Fibroblast of lung (primary cell): Measurements from ENCODE around the gene PPP1R7. TPM values are rescaled to one million over a fixed set of nuclear protein-coding genes. Genes with fewer than 3 reads are reported as not detected.

Source experiments
- DNase-seq, 2 donors: peaks; one replicate each; pipeline versions ENCODE4 v3.0.0 to v3.0.0-alpha.2; 2010; ENCODE audit warnings: low read depth in 2 of 2
- H2AFZ ChIP-seq: 2 replicates; pipeline ENCODE4 v1.5.1; 2012; ENCODE audit warnings: low read length, control low read depth, inconsistent platforms
- H3K27ac ChIP-seq: 2 replicates; pipeline ENCODE4 v1.5.1; 2011; ENCODE audit warnings: low read length, control low read depth; ENCODE audit not compliant: insufficient read depth
- H3K27me3 ChIP-seq: 2 replicates; pipeline ENCODE4 v1.5.1; 2011; ENCODE audit warnings: mild to moderate bottlenecking, low read length; ENCODE audit not compliant: control insufficient read depth, insufficient read depth
- H3K36me3 ChIP-seq: 2 replicates; pipeline ENCODE4 v1.5.1; 2011; ENCODE audit warnings: low read length; ENCODE audit not compliant: control insufficient read depth, insufficient read depth
- H3K4me1 ChIP-seq: 2 replicates; pipeline ENCODE4 v1.5.1; 2011; ENCODE audit warnings: low read length; ENCODE audit not compliant: control insufficient read depth, insufficient read depth; ENCODE audit errors: extremely low read depth
- H3K4me2 ChIP-seq: 2 replicates; pipeline ENCODE4 v1.5.1; 2011; ENCODE audit warnings: low read length, control low read depth; ENCODE audit not compliant: insufficient read depth; ENCODE audit errors: extremely low read depth
- H3K4me3 ChIP-seq, 4 experiments: fragments of 200-600 bp in 1 of 4; sonication (generic) in 1 of 4; replicated peaks in 1 of 4; 2 replicates each; pipeline ENCODE4 v1.5.1; 2011 to 2016; ENCODE audit warnings: low read length in 4 of 4, low read depth in 3 of 4, mild to moderate bottlenecking in 3 of 4, control low read depth in 2 of 4, inconsistent platforms in 1 of 4, mixed read lengths in 1 of 4; ENCODE audit not compliant: insufficient read depth in 1 of 4; ENCODE audit errors: control extremely low read depth in 1 of 4
- H3K79me2 ChIP-seq: 2 replicates; pipeline ENCODE4 v1.5.1; 2012; ENCODE audit warnings: mild to moderate bottlenecking, low read length, inconsistent platforms; ENCODE audit not compliant: control insufficient read depth, insufficient read depth
- H3K9ac ChIP-seq: 2 replicates; pipeline ENCODE4 v1.5.1; 2011; ENCODE audit warnings: mild to moderate bottlenecking, low read length, control low read depth; ENCODE audit not compliant: insufficient read depth
- H3K9me3 ChIP-seq: 2 replicates; pipeline ENCODE4 v1.5.1; 2012; ENCODE audit warnings: low read depth, low read length; ENCODE audit not compliant: control insufficient read depth, insufficient read depth
- H4K20me1 ChIP-seq: 2 replicates; pipeline ENCODE4 v1.5.1; 2011; ENCODE audit warnings: low read length; ENCODE audit not compliant: control insufficient read depth, insufficient read depth; ENCODE audit errors: extremely low read depth
- CTCF ChIP-seq, 2 donors: IDR thresholded peaks in 1 of 2; conservative IDR thresholded peaks in 1 of 2; 1 replicate in 1 of 2; 2 replicates in 1 of 2; pipeline ENCODE4 v1.5.1; 2011 to 2012; ENCODE audit warnings: low read length in 2 of 2, control low read depth in 1 of 2, inconsistent platforms in 1 of 2, low read depth in 1 of 2, mild to moderate bottlenecking in 1 of 2
- EZH2 ChIP-seq: IDR thresholded peaks from 2 replicates; pipeline ENCODE4 v1.5.1; 2012; ENCODE audit warnings: low read length, control low read depth, mild to moderate bottlenecking; ENCODE audit errors: missing control alignments
- polyA plus RNA-seq, 2 donors: library from polyadenylated mRNA; depleted of rRNA in 1 of 2; stranded (reverse) in 1 of 2; unstranded in 1 of 2; fragments of >200 nt; gene quantifications; 2 replicates each; pipeline ENCODE4 v1.2.1, GENCODE V29; 2011 to 2012; ENCODE audit warnings: missing spikeins in 1 of 2
- total RNA-seq: library from RNA; depleted of rRNA; stranded (reverse); fragments of >200 nt; gene quantifications from 2 replicates; pipeline ENCODE4 v1.2.1, GENCODE V29; 2014

Gene PPP1R7
- total and polyA plus RNA-seq, 2 donors (not counting 1 experiment from before 2014, with no cell fraction given): 70.7 to 141 TPM

GRCh38 chr2:241125626-241126025 lies 24.6 kb upstream of the PPP1R7 start:
- Histone ChIP-seq H3K9ac (no peak overlapping the region), H3K27me3 (no peaks in the 10 kb centered on the region), H3K27ac (no peak overlapping the region), H3K9me3 (no peaks in the 10 kb centered on the region), H2AFZ (no peak overlapping the region), H3K4me2 (no peak overlapping the region), H3K36me3 (peaks cover 4% of the 10 kb centered on the region), H3K4me3 (no peak overlapping the region), H3K79me2 (no peaks in the 10 kb centered on the region), H3K4me1 (no peaks in the 10 kb centered on the region), H4K20me1 (no peaks in the 10 kb centered on the region)
- DNase-seq: no peak
- TF ChIP-seq EZH2: no peak
- TF ChIP-seq CTCF (conservative IDR thresholded peaks at IDR 0.05 in 1 of 2, IDR thresholded peaks at IDR 0.05 in 1 of 2; ENCODE audit: low read depth in 1 of 2, low read length in 2 of 2): no peak

GRCh38 chr2:241126201-241126611 lies 24.1 kb upstream of the PPP1R7 start:
- TF ChIP-seq EZH2 (no peak), CTCF (conservative IDR thresholded peaks at IDR 0.05 in 1 of 2, IDR thresholded peaks at IDR 0.05 in 1 of 2; ENCODE audit: low read depth in 1 of 2, low read length in 2 of 2) (no peak)
- Histone ChIP-seq H3K4me2 (no peak overlapping the region), H3K4me1 (no peaks in the 10 kb centered on the region), H3K27me3 (no peaks in the 10 kb centered on the region), H3K36me3 (peaks cover 4% of the 10 kb centered on the region), H3K9me3 (no peaks in the 10 kb centered on the region), H3K4me3 (no peak overlapping the region), H4K20me1 (no peaks in the 10 kb centered on the region), H2AFZ (no peak overlapping the region), H3K79me2 (no peaks in the 10 kb centered on the region), H3K9ac (no peak overlapping the region), H3K27ac (no peak overlapping the region)
- DNase-seq: no peak

GRCh38 chr2:241126771-241127202 lies 23.5 kb upstream of the PPP1R7 start:
- Histone ChIP-seq H3K9ac (no peak overlapping the region), H3K27ac (no peak overlapping the region), H2AFZ (no peak overlapping the region), H3K9me3 (no peaks in the 10 kb centered on the region), H3K36me3 (peaks cover 4% of the 10 kb centered on the region), H3K4me1 (no peaks in the 10 kb centered on the region), H3K4me3 (no peak overlapping the region), H3K27me3 (no peaks in the 10 kb centered on the region), H3K79me2 (no peaks in the 10 kb centered on the region), H3K4me2 (no peak overlapping the region), H4K20me1 (no peaks in the 10 kb centered on the region)
- no peak for DNase-seq
- TF ChIP-seq EZH2: no peak
- no peak for TF ChIP-seq CTCF (conservative IDR thresholded peaks at IDR 0.05 in 1 of 2, IDR thresholded peaks at IDR 0.05 in 1 of 2; ENCODE audit: low read depth in 1 of 2, low read length in 2 of 2)
